ENCODE results near the gene KRT16. TPM values are rescaled to one million over a fixed set of nuclear protein-coding genes. Genes with fewer than 3 reads are reported as not detected.
A peak's percentile ranks its signal among the peaks of the same experiment; 100 is the strongest.

Gene KRT16
- total and polyA plus RNA-seq, 2 donors (not counting 3 experiments of a cell fraction or from before 2014, with no cell fraction given), result not detected

DNA sequence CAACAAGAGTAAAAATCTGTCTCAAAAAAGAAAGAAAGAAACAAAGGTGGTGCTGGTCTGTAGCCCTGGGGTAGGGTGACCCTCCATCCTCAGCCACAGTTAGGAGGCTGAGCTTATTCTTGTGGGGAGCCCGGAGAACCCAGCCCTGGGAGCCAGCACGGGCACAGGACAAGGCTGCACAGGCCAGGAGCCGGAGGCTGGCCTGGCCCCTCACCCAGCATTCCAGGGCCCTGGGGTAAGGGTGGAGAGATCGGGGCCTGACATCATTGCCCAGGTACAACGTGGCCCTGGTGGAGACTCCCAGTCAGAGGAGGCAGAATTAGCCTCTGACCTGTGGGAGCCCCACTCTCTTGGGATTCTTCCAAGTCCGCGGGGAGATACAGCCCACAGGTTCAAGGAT is 22.1 kb upstream of the KRT16 start:
- FAIRE-seq (no peak), DNase-seq (ENCODE audit: low read depth, low spot score) (no peak)
- no peak overlapping the region for H3K4me3 ChIP-seq (replicated peaks in 1 of 3; ENCODE audit: insufficient read depth in 1 of 3, low read depth in 1 of 3, low read length in 3 of 3)
- BruUV-seq (replicated peaks), result no TSS peak
- no peaks in the 10 kb centered on the region for H3K9me3 ChIP-seq (replicated peaks; ENCODE audit: control insufficient read depth, insufficient read depth, low read length)
- H3K9me1 ChIP-seq (replicated peaks; ENCODE audit: control insufficient read depth, extremely low read depth, insufficient read depth, low read length), result no peaks in the 10 kb centered on the region
- no peaks in the 10 kb centered on the region for H3K36me3 ChIP-seq (ENCODE audit: control insufficient read depth in 2 of 2, extremely low read depth in 1 of 2, insufficient read depth in 2 of 2, low read length in 2 of 2)
- ChIA-PET CTCF (interaction anchor here (1.0 to 3.7 kb wide), 3 partner anchors 13 to 86 kb away, joined by 3 to 17 read pairs (median 3); no protein-coding TSS in a partner anchor), POLR2A (no interaction called here)
- dilution Hi-C loops (cut with MboI; ENCODE audit: extremely low pct_ligation_motif_present, low sequenced_read_pairs), result no loop called here
- TF ChIP-seq EZH2 (IDR thresholded peaks at IDR 0.05; ENCODE audit: borderline replicate concordance, low read depth, low read length, severe bottlenecking) (no peak), POLR2AphosphoS5 (IDR thresholded peaks at IDR 0.05; ENCODE audit: insufficient read depth, low read depth, low read length) (no peak), JUN (IDR thresholded peaks at IDR 0.05; ENCODE audit: borderline replicate concordance, insufficient read depth, insufficient read length, low read depth) (no peak), POLR2A (IDR thresholded peaks at IDR 0.05; ENCODE audit: low read depth, low read length) (no peak), MYC (IDR thresholded peaks at IDR 0.05; ENCODE audit: low read depth, low read length) (no peak), FOS (IDR thresholded peaks at IDR 0.05; ENCODE audit: borderline replicate concordance, insufficient read depth, low read length) (no peak), GATA2 (IDR thresholded peaks at IDR 0.05; ENCODE audit: insufficient read depth, insufficient read length, low read depth, low read length) (no peak)
- TF ChIP-seq, protein P1, sequence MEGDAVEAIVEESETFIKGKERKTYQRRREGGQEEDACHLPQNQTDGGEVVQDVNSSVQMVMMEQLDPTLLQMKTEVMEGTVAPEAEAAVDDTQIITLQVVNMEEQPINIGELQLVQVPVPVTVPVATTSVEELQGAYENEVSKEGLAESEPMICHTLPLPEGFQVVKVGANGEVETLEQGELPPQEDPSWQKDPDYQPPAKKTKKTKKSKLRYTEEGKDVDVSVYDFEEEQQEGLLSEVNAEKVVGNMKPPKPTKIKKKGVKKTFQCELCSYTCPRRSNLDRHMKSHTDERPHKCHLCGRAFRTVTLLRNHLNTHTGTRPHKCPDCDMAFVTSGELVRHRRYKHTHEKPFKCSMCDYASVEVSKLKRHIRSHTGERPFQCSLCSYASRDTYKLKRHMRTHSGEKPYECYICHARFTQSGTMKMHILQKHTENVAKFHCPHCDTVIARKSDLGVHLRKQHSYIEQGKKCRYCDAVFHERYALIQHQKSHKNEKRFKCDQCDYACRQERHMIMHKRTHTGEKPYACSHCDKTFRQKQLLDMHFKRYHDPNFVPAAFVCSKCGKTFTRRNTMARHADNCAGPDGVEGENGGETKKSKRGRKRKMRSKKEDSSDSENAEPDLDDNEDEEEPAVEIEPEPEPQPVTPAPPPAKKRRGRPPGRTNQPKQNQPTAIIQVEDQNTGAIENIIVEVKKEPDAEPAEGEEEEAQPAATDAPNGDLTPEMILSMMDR (IDR thresholded peaks at IDR 0.05; ENCODE audit: extremely low read depth in 1 of 2, insufficient read depth in 1 of 2, low read depth in 1 of 2, low read length in 2 of 2), result no peak
- TF ChIP-seq, protein P2, sequence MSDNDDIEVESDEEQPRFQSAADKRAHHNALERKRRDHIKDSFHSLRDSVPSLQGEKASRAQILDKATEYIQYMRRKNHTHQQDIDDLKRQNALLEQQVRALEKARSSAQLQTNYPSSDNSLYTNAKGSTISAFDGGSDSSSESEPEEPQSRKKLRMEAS (IDR thresholded peaks at IDR 0.05; ENCODE audit: insufficient read depth, insufficient read length), result no peak
- H3K4me2 ChIP-seq (ENCODE audit: insufficient read depth, low read length), result no peak overlapping the region
- no peak overlapping the region for H3K9ac ChIP-seq (replicated peaks; ENCODE audit: extremely low read depth, insufficient read depth, low read length)
- H3K27ac ChIP-seq (ENCODE audit: insufficient read depth, low read depth, low read length), result no peak overlapping the region
- H4K20me1 ChIP-seq (replicated peaks; ENCODE audit: control insufficient read depth, extremely low read depth, insufficient read depth, low read length), result no peaks in the 10 kb centered on the region
- intact Hi-C loops (cut with micrococcal nuclease), result no loop called here
- H3K4me1 ChIP-seq (ENCODE audit: control insufficient read depth, extremely low read depth, insufficient read depth, low read length), result no peaks in the 10 kb centered on the region
- no peaks in the 10 kb centered on the region for H3K27me3 ChIP-seq (ENCODE audit: control insufficient read depth in 2 of 2, insufficient read depth in 2 of 2, low read length in 2 of 2)
- H2AFZ ChIP-seq (ENCODE audit: low read depth, low read length), result peak overlapping the region; percentile 15
- no peaks in the 10 kb centered on the region for H3K79me2 ChIP-seq (ENCODE audit: control insufficient read depth, insufficient read depth, low read length)
